HCT116 (cell line): ENCODE results near the gene SNRPA1. TPM values are rescaled to one million over a fixed set of nuclear protein-coding genes. Genes with fewer than 3 reads are reported as not detected.

Experiments used
- ATAC-seq: fragments of 200-7000 bp; cut with Tn5 transposase; 2 replicates; pipeline ENCODE4 v1.9.1; 2020; ENCODE audit warnings: mild to moderate bottlenecking, moderate library complexity
- BruUV-seq: library from RNA; stranded (reverse); fragments of 400-500 nt; replicated peaks from 2 replicates; lab custom pipeline; 2021; lab: Mats Ljungman, UMichigan
- CTCF ChIA-PET: fragments of 300-600 bp; sonication (Branson Sonifier 250); formaldehyde crosslinking; loops from one replicate; lab custom pipeline; 2021; ENCODE audit warnings: antibody characterized with exemption; lab: Charles Lee
- POLR2A ChIA-PET: fragments of 300-600, 350-600 bp; sonication (Branson Sonifier 250); formaldehyde crosslinking; loops from one replicate; lab custom pipeline; 2021; ENCODE audit warnings: antibody characterized with exemption; lab: Charles Lee
- RAD21 ChIA-PET, 2 experiments: fragments of 300-600 bp; sonication (Branson Sonifier 250); formaldehyde crosslinking; loops; one replicate each; lab custom pipeline; 2023; ENCODE audit warnings: low total read pairs in 2 of 2; ENCODE audit not compliant: uncharacterized antibody in 2 of 2, unreplicated experiment in 2 of 2, low non-redundant PET in 1 of 2; lab: Charles Lee
- DNase-seq: peaks from one replicate; pipeline ENCODE4 v3.0.0-alpha.2; 2010; ENCODE audit warnings: low read depth, low spot score
- H2AFZ ChIP-seq: fragments of 200-600 bp; shearing (Covaris generic), sonication (generic); 2 replicates; pipeline ENCODE4 v1.6.1; 2017; ENCODE audit warnings: low read depth, mixed run types, mixed read lengths, antibody characterized with exemption, low read length; ENCODE audit not compliant: poor library complexity, severe bottlenecking
- H3K27ac ChIP-seq: 2 replicates; pipeline ENCODE4 v1.5.1; 2012; ENCODE audit warnings: low read depth, low read length
- H3K27me3 ChIP-seq: fragments of 200-600 bp; sonication (generic); 2 replicates; pipeline ENCODE4 v1.6.1; 2016; ENCODE audit warnings: mixed run types, low read length, mixed read lengths; ENCODE audit not compliant: insufficient read depth
- H3K36me3 ChIP-seq, 2 experiments: fragments of 200-500 bp in 1 of 2; fragments of 200-600 bp in 1 of 2; sonication (Bioruptor generic) in 1 of 2; sonication (generic) in 1 of 2; 2 replicates each; pipeline versions ENCODE4 v1.5.1 to v1.6.1; 2014 to 2016; ENCODE audit warnings: low read length in 2 of 2, inconsistent platforms in 1 of 2, mixed read lengths in 1 of 2, mixed run types in 1 of 2; ENCODE audit not compliant: insufficient read depth in 2 of 2, control insufficient read depth in 1 of 2
- H3K4me1 ChIP-seq, 2 experiments: fragments of 200-600 bp in 1 of 2; sonication (generic) in 1 of 2; 2 replicates each; pipeline versions ENCODE4 v1.5.1 to v1.6.1; 2012 to 2017; ENCODE audit warnings: low read length in 2 of 2, inconsistent platforms in 1 of 2, mild to moderate bottlenecking in 1 of 2, mixed read lengths in 1 of 2, mixed run types in 1 of 2, moderate library complexity in 1 of 2; ENCODE audit not compliant: insufficient read depth in 2 of 2, control insufficient read depth in 1 of 2
- H3K4me2 ChIP-seq: fragments of 200-600 bp; sonication (generic); 2 replicates; pipeline ENCODE4 v1.6.1; 2017; ENCODE audit warnings: mixed run types, low read length, mixed read lengths
- H3K4me3 ChIP-seq, 2 experiments: fragments of 200-600 bp in 1 of 2; sonication (generic) in 1 of 2; replicated peaks in 1 of 2; 2 replicates each; pipeline ENCODE4 v1.5.1; 2011 to 2016; ENCODE audit warnings: low read length in 2 of 2, control low read depth in 1 of 2, low read depth in 1 of 2, mild to moderate bottlenecking in 1 of 2, mixed read lengths in 1 of 2, mixed run types in 1 of 2
- H3K79me2 ChIP-seq: fragments of 200-600 bp; sonication (generic); 2 replicates; pipeline ENCODE4 v1.6.1; 2017; ENCODE audit warnings: mild to moderate bottlenecking, mixed run types, low read length, moderate library complexity, mixed read lengths; ENCODE audit not compliant: insufficient read depth
- H3K9ac ChIP-seq: fragments of 200-600 bp; sonication (generic); 2 replicates; pipeline ENCODE4 v1.6.1; 2016; ENCODE audit warnings: low read length, mixed read lengths
- H3K9me2 ChIP-seq: fragments of 200-600 bp; sonication (generic), shearing (Covaris generic); 2 replicates; pipeline ENCODE4 v1.6.1; 2017; ENCODE audit warnings: mixed run types, mild to moderate bottlenecking, moderate library complexity; ENCODE audit not compliant: insufficient read depth
- H3K9me3 ChIP-seq, 2 experiments: fragments of 200-500 bp in 1 of 2; fragments of 200-600 bp in 1 of 2; sonication (Bioruptor generic) in 1 of 2; sonication (generic) in 1 of 2; 2 replicates each; pipeline ENCODE4 v1.6.1; 2014 to 2017; ENCODE audit warnings: low read length in 2 of 2, mixed read lengths in 2 of 2, inconsistent platforms in 1 of 2, low read depth in 1 of 2, mild to moderate bottlenecking in 1 of 2, mixed run types in 1 of 2, moderate library complexity in 1 of 2; ENCODE audit not compliant: control insufficient read depth in 1 of 2, insufficient read depth in 1 of 2
- H4K20me1 ChIP-seq: fragments of 200-600 bp; sonication (generic), shearing (Covaris generic); 2 replicates; pipeline ENCODE4 v1.6.1; 2017; ENCODE audit warnings: mixed run types, mild to moderate bottlenecking, moderate library complexity; ENCODE audit not compliant: insufficient read depth
- CBX3 ChIP-seq: IDR thresholded peaks from 2 replicates; pipeline ENCODE4 v1.6.1; 2012; ENCODE audit warnings: low read depth
- CEBPB ChIP-seq: IDR thresholded peaks from 2 replicates; pipeline ENCODE4 v1.6.1; 2012; ENCODE audit warnings: low read depth
- EZH2phosphoT487 ChIP-seq: fragments of 200-600 bp; IDR thresholded peaks from 2 replicates; pipeline ENCODE4 v1.6.1; 2018; ENCODE audit warnings: antibody characterized with exemption, borderline replicate concordance
- FOSL1 ChIP-seq: IDR thresholded peaks from 2 replicates; pipeline ENCODE4 v1.6.1; 2012; ENCODE audit warnings: low read depth
- POLR2A ChIP-seq: IDR thresholded peaks from 2 replicates; pipeline ENCODE4 v1.7.0; 2011; ENCODE audit warnings: borderline replicate concordance; ENCODE audit not compliant: insufficient read depth, insufficient read length; ENCODE audit errors: extremely low read depth
- RAD21 ChIP-seq: IDR thresholded peaks from 2 replicates; pipeline ENCODE4 v1.6.1; 2012; ENCODE audit warnings: low read depth, mild to moderate bottlenecking
- SIN3A ChIP-seq: IDR thresholded peaks from 2 replicates; pipeline ENCODE4 v1.6.1; 2012; ENCODE audit warnings: low read depth
- TCF7L2 ChIP-seq: IDR thresholded peaks from 2 replicates; pipeline ENCODE4 v1.7.0; 2011; ENCODE audit warnings: borderline replicate concordance, inconsistent platforms; ENCODE audit not compliant: insufficient read depth, insufficient read length; ENCODE audit errors: extremely low read depth
- ZFX ChIP-seq: fragments of 450-650 bp; IDR thresholded peaks from 2 replicates; pipeline ENCODE4 v1.6.1; 2017
- ZNF274 ChIP-seq: fragments of 200-500 bp; sonication (Bioruptor generic); IDR thresholded peaks from 2 replicates; pipeline ENCODE4 v1.6.1; 2014; ENCODE audit warnings: mild to moderate bottlenecking, low read depth, low read length, inconsistent platforms
- intact Hi-C: fragments of 100-400 bp; cut with micrococcal nuclease; formaldehyde crosslinking; loops from 2 replicates; pipeline ENCODE4 v1.10.0; 2022
- total RNA-seq: library from RNA; stranded (reverse); gene quantifications from one replicate; pipeline ENCODE4 v1.2.1, GENCODE V29; 2021; ENCODE audit not compliant: unreplicated experiment
- TF ChIP-seq, protein P1 (sequence below), 3 experiments: fragments of 200-600 bp in 1 of 3; sonication (generic) in 1 of 3; IDR thresholded peaks in 2 of 3; conservative IDR thresholded peaks in 1 of 3; 2 replicates each; pipeline ENCODE4 v1.5.1; 2012 to 2017; ENCODE audit warnings: low read depth in 2 of 3, low read length in 2 of 3, antibody characterized with exemption in 1 of 3, borderline replicate concordance in 1 of 3, control low read depth in 1 of 3, mild to moderate bottlenecking in 1 of 3, mixed read lengths in 1 of 3, mixed run types in 1 of 3, moderate library complexity in 1 of 3; ENCODE audit not compliant: insufficient read depth in 1 of 3
- TF ChIP-seq, protein P2 (sequence below): IDR thresholded peaks from 2 replicates; pipeline ENCODE4 v1.6.1; 2012; ENCODE audit warnings: low read depth

The SNRPA1 gene
- total RNA-seq, 1 experiment from 2014 or later: 104 TPM

DNA sequence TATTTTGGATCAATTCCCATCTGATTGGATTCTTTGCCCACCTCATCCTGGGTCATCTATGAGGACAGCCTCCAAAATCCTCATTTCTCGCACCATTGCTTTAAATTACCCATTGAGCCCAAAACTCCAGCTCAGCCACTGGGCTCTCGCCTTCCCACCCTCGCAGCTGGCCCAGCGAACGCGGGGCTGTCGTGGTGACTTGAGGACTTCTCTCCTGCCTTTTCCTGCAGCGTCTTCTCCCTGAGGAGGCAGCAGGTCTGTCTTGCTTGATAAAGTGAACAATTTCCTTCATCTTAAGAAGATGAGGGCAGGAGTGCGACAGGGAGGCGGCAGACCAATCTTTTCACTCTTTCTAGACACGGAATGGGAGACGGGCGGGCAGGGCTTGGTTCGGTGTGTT, 33.0 kb upstream of the SNRPA1 start:
- H3K36me3 ChIP-seq: no peaks in the 10 kb centered on the region
- no peak overlapping the region for H3K4me2 ChIP-seq
- no peaks in the 10 kb centered on the region; a peak in 1 of 4 replicates for H3K4me1 ChIP-seq
- no peaks in the 10 kb centered on the region for H3K9me3 ChIP-seq
- H3K9ac ChIP-seq: no peak overlapping the region
- H3K9me2 ChIP-seq: no peaks in the 10 kb centered on the region
- ChIA-PET CTCF (no interaction called here), RAD21 (no interaction called here), POLR2A (no interaction called here)
- DNase-seq: no peak
- no peaks in the 10 kb centered on the region for H3K79me2 ChIP-seq
- H4K20me1 ChIP-seq: no peaks in the 10 kb centered on the region
- intact Hi-C loops: no loop called here
- H3K27me3 ChIP-seq: no peaks in the 10 kb centered on the region
- H2AFZ ChIP-seq: no peak overlapping the region
- H3K4me3 ChIP-seq: no peak overlapping the region
- TF ChIP-seq RAD21 (no peak), SIN3A (no peak), ZFX (no peak), EZH2phosphoT487 (no peak), CEBPB (no peak), TCF7L2 (no peak), CBX3 (no peak)
- TF ChIP-seq, protein P1, sequence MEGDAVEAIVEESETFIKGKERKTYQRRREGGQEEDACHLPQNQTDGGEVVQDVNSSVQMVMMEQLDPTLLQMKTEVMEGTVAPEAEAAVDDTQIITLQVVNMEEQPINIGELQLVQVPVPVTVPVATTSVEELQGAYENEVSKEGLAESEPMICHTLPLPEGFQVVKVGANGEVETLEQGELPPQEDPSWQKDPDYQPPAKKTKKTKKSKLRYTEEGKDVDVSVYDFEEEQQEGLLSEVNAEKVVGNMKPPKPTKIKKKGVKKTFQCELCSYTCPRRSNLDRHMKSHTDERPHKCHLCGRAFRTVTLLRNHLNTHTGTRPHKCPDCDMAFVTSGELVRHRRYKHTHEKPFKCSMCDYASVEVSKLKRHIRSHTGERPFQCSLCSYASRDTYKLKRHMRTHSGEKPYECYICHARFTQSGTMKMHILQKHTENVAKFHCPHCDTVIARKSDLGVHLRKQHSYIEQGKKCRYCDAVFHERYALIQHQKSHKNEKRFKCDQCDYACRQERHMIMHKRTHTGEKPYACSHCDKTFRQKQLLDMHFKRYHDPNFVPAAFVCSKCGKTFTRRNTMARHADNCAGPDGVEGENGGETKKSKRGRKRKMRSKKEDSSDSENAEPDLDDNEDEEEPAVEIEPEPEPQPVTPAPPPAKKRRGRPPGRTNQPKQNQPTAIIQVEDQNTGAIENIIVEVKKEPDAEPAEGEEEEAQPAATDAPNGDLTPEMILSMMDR (IDR thresholded peaks at IDR 0.05 in 2 of 3, conservative IDR thresholded peaks at IDR 0.05 in 1 of 3; ENCODE audit: borderline replicate concordance in 1 of 3, insufficient read depth in 1 of 3, low read depth in 2 of 3, low read length in 2 of 3): no peak
- TF ChIP-seq, all 23 proteins: peak for 0
- no peak for ATAC-seq
- no peak overlapping the region for H3K27ac ChIP-seq
- BruUV-seq: no TSS peak

DNA sequence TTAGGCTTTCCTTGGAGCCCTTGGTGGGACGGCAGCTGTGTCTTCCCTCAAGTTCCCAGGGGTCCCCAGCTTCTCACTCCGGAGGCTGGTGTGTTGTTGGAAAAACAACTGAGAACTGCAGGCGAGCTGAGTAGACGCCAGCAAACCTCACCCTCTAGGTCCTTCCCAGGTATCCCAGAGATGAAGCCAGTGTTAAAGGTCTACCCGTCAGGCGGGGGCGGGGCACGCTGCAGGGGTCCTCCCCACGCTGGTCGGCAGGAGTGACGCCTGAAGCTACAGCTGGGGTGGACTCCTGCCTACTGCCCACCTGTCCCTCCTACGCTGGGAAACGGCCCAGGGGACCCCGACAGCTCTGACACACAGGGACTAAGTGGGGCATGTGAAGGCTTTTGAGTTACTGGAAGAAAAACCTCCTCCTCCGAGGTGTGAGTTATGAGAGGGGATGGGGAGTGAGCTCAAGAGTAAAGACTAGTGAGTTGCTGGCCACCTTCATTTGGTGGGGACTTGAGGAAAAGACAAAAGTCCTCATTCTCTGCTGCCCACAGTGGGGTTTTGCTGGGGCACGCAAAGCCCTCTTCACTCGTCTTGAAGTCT, 32.2 kb upstream of the SNRPA1 start:
- H2AFZ ChIP-seq: no peak overlapping the region
- no peaks in the 10 kb centered on the region for H4K20me1 ChIP-seq
- H3K9me2 ChIP-seq: no peaks in the 10 kb centered on the region
- DNase-seq: no peak
- intact Hi-C loops: no loop called here
- ChIA-PET POLR2A (no interaction called here), CTCF (no interaction called here), RAD21 (no interaction called here)
- ATAC-seq: no peak
- no peaks in the 10 kb centered on the region for H3K79me2 ChIP-seq
- no peak overlapping the region for H3K4me2 ChIP-seq
- no peaks in the 10 kb centered on the region for H3K4me1 ChIP-seq
- no peak overlapping the region for H3K9ac ChIP-seq
- no peaks in the 10 kb centered on the region for H3K36me3 ChIP-seq
- no peak overlapping the region for H3K4me3 ChIP-seq
- no peaks in the 10 kb centered on the region for H3K27me3 ChIP-seq
- BruUV-seq: no TSS peak
- no peak overlapping the region for H3K27ac ChIP-seq
- H3K9me3 ChIP-seq: no peaks in the 10 kb centered on the region
- TF ChIP-seq, protein P2, sequence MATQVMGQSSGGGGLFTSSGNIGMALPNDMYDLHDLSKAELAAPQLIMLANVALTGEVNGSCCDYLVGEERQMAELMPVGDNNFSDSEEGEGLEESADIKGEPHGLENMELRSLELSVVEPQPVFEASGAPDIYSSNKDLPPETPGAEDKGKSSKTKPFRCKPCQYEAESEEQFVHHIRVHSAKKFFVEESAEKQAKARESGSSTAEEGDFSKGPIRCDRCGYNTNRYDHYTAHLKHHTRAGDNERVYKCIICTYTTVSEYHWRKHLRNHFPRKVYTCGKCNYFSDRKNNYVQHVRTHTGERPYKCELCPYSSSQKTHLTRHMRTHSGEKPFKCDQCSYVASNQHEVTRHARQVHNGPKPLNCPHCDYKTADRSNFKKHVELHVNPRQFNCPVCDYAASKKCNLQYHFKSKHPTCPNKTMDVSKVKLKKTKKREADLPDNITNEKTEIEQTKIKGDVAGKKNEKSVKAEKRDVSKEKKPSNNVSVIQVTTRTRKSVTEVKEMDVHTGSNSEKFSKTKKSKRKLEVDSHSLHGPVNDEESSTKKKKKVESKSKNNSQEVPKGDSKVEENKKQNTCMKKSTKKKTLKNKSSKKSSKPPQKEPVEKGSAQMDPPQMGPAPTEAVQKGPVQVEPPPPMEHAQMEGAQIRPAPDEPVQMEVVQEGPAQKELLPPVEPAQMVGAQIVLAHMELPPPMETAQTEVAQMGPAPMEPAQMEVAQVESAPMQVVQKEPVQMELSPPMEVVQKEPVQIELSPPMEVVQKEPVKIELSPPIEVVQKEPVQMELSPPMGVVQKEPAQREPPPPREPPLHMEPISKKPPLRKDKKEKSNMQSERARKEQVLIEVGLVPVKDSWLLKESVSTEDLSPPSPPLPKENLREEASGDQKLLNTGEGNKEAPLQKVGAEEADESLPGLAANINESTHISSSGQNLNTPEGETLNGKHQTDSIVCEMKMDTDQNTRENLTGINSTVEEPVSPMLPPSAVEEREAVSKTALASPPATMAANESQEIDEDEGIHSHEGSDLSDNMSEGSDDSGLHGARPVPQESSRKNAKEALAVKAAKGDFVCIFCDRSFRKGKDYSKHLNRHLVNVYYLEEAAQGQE: no peak
- TF ChIP-seq ZFX: no peak
- TF ChIP-seq POLR2A: no peak
- TF ChIP-seq, protein P1 (IDR thresholded peaks at IDR 0.05 in 2 of 3, conservative IDR thresholded peaks at IDR 0.05 in 1 of 3; ENCODE audit: borderline replicate concordance in 1 of 3, insufficient read depth in 1 of 3, low read depth in 2 of 3, low read length in 2 of 3): no peak
- TF ChIP-seq SIN3A: no peak
- TF ChIP-seq ZNF274: no peak
- no peak for TF ChIP-seq FOSL1
